GM23248 (cell line): ENCODE results near the gene BMAL2.

Experiments
- EZH2 ChIP-seq: fragments of 200-600 bp; sonication (generic); IDR thresholded peaks from 2 replicates; pipeline ENCODE4 v1.6.1; 2018; ENCODE audit warnings: antibody characterized with exemption, mild to moderate bottlenecking; ENCODE audit not compliant: insufficient read depth, poor library complexity, severe bottlenecking
- EZH2phosphoT487 ChIP-seq: fragments of 200-600 bp; sonication (generic); IDR thresholded peaks from 2 replicates; pipeline ENCODE4 v1.6.1; 2018; ENCODE audit warnings: antibody characterized with exemption, moderate library complexity, mild to moderate bottlenecking, low read depth; ENCODE audit not compliant: insufficient read depth

DNA sequence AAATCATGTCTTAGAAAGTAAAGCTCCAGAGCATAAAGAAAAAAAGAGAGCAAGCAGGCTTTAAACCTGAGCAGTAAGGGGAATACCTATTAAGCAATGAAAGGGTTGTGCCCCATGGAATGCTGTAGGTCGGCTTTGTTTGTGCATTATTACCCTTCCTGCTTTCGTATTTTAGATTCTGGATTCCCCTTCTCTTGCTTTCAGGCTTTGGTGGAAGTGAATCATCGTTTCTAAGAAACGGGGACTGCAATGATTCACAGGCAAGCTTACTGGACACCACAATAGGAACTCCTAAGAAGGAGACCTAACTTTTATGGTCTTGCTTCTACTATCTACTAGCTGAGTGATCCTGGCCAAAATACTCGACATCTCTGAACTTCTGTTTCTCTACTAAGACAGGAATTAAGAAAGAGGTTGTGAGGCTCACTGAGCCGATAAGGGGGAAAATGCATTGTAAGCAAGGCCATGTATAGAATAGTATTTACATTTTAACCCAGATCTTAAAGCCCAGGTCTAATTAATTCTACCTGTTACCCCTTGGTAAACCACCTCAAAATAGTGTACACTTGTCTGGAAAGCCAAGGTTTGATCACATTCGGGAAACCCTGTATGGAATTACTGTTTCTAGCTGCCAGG lies 1.2 kb upstream of the BMAL2 start:
- TF ChIP-seq EZH2 (no peak), EZH2phosphoT487 (no peak)
